Measurements from ENCODE around the gene COQ10B. TPM values are rescaled to one million over a fixed set of nuclear protein-coding genes. Genes with fewer than 3 reads are reported as not detected.
"Not testable (repeated sequence)": the region's sequence is repeated elsewhere in the genome, so short reads cannot be mapped to it uniquely, and the experiment has no call there.

Gene COQ10B
- polyA plus RNA-seq, 2 donors: 10.6 to 12.0 TPM

DNA sequence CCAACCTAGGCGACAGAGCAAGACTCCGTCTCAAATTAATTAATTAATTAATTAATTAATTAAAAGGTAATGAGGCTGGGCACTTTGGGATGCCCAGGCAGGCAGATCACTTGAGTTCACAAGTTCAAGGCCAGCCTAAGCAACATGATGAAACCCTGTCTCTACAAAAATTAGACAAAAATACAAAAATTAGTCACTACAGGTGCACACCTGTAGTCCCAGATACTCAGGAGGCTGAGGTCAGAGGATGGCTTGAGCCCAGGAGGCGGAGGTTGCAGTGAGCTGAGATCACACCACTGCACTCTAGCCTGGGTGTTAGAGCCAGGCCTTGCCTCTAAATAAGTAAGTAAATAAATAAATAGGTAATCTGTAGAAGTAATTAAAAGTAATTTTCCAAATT lies 25.4 kb upstream of the COQ10B start:
- H3K27me3 ChIP-seq (ENCODE audit: control insufficient read depth in 1 of 2, insufficient read depth in 2 of 2, low read length in 2 of 2): no peaks in the 10 kb centered on the region
- no peak overlapping the region for H3K27ac ChIP-seq (ENCODE audit: low read depth in 2 of 2, low read length in 1 of 2)
- H3K4me1 ChIP-seq (ENCODE audit: control insufficient read depth in 2 of 2, insufficient read depth in 2 of 2, low read length in 1 of 2): peaks cover 0 to 3% of the 10 kb centered on the region in 2 donors
- peaks cover 0 to 3% of the 10 kb centered on the region in 2 donors for H3K36me3 ChIP-seq (ENCODE audit: control insufficient read depth in 2 of 2, insufficient read depth in 2 of 2, low read length in 1 of 2)
- H3K4me3 ChIP-seq (ENCODE audit: low read depth in 1 of 2, low read length in 2 of 2): no peak overlapping the region
- H3K9me3 ChIP-seq (ENCODE audit: control insufficient read depth in 2 of 2, insufficient read depth in 1 of 2, low read depth in 1 of 2, low read length in 1 of 2): no peaks in the 10 kb centered on the region
- 93 to 96% methylated on average over 3 of the region's 3 CpGs for WGBS, 2 donors

GRCh38 chr2:197431858-197432257 lies 21.5 kb upstream of the COQ10B start:
- no peaks in the 10 kb centered on the region for H3K4me1 ChIP-seq (ENCODE audit: control insufficient read depth in 2 of 2, insufficient read depth in 2 of 2, low read length in 1 of 2)
- H3K4me3 ChIP-seq (ENCODE audit: low read depth in 1 of 2, low read length in 2 of 2): no peak overlapping the region
- no peaks in the 10 kb centered on the region for H3K36me3 ChIP-seq (ENCODE audit: control insufficient read depth in 2 of 2, insufficient read depth in 2 of 2, low read length in 1 of 2)
- 59 to 63% methylated on average over 6 of the region's 6 CpGs for WGBS, 2 donors
- H3K27ac ChIP-seq (ENCODE audit: low read depth in 2 of 2, low read length in 1 of 2): no peak overlapping the region
- H3K9me3 ChIP-seq (ENCODE audit: control insufficient read depth in 2 of 2, insufficient read depth in 1 of 2, low read depth in 1 of 2, low read length in 1 of 2): no peaks in the 10 kb centered on the region
- no peaks in the 10 kb centered on the region for H3K27me3 ChIP-seq (ENCODE audit: control insufficient read depth in 1 of 2, insufficient read depth in 2 of 2, low read length in 2 of 2)

DNA sequence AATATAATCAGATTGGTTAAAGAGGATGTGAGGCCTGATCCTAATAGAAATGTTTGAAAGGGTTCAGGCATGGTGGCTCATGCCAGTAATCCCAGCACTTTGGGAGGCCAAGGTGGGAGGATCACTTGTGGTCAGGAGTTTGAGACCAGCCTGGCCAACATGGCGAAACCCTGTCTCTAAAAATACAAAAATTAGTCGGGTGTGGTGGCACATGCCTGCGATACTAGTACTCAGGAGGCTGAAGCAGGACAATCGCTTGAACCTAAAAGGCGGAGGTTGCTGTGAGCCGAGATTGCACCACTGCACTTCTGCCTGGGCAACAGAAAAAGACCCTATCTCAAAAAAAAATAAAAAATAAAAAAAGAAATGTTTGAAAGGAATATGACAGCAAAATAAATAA lies 20.8 kb upstream of the COQ10B start:
- H3K27ac ChIP-seq (ENCODE audit: low read depth in 2 of 2, low read length in 1 of 2); H3K4me1 ChIP-seq (ENCODE audit: control insufficient read depth in 2 of 2, insufficient read depth in 2 of 2, low read length in 1 of 2); H3K4me3 ChIP-seq (ENCODE audit: low read depth in 1 of 2, low read length in 2 of 2); H3K9me3 ChIP-seq (ENCODE audit: control insufficient read depth in 2 of 2, insufficient read depth in 1 of 2, low read depth in 1 of 2, low read length in 1 of 2); H3K27me3 ChIP-seq (ENCODE audit: control insufficient read depth in 1 of 2, insufficient read depth in 2 of 2, low read length in 2 of 2); H3K36me3 ChIP-seq (ENCODE audit: control insufficient read depth in 2 of 2, insufficient read depth in 2 of 2, low read length in 1 of 2): not testable (repeated sequence)
- WGBS, 2 donors: 77 to 79% methylated on average over 6 of the region's 6 CpGs

DNA sequence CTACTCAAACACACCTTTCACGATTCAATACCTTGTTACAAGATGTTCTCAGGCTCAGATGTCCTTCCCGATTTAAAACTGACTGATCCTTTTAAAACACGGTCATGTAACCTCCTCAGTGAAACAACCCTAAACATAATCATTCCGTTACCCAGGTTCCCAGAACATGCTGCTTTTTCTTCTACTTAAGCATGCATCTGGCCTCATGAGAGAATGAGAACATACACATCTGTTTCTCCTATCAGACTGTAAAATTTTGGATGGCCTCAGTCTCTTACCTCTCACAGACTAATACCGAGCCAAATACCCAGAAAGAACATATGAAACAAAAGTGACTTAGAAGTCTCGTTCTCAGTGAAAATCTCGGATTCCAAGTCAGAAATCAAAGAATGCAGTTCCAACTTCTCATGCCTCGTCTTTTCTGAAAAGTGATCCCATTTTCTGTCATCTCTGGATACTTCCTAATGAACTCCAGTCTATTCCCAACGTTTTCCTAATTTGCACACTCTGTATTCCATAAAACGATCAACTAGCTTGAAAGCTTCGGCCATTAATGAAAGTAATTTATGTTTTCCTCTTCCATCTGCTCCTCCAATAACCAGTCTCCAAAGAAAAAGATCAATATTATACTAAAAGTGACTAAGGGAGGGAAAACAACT lies 19.4 kb upstream of the COQ10B start:
- Histone ChIP-seq H3K27ac (ENCODE audit: low read depth in 2 of 2, low read length in 1 of 2) (peak overlapping the region in 1 of 2 donors; percentile 93), H3K9me3 (ENCODE audit: control insufficient read depth in 2 of 2, insufficient read depth in 1 of 2, low read depth in 1 of 2, low read length in 1 of 2) (no peaks in the 10 kb centered on the region), H3K4me3 (ENCODE audit: low read depth in 1 of 2, low read length in 2 of 2) (peak overlapping the region; percentile 92 to 95), H3K27me3 (ENCODE audit: control insufficient read depth in 1 of 2, insufficient read depth in 2 of 2, low read length in 2 of 2) (no peaks in the 10 kb centered on the region), H3K36me3 (ENCODE audit: control insufficient read depth in 2 of 2, insufficient read depth in 2 of 2, low read length in 1 of 2) (no peaks in the 10 kb centered on the region), H3K4me1 (ENCODE audit: control insufficient read depth in 2 of 2, insufficient read depth in 2 of 2, low read length in 1 of 2) (no peaks in the 10 kb centered on the region)
- WGBS, 2 donors: 0 to 1% methylated on average over 11 of the region's 11 CpGs

GRCh38 chr2:197434541-197435513 lies 18.5 kb upstream of the COQ10B start, which contains the start of gene SF3B1:
SF3B1 (minus strand) TSS chr2:197435028; CDS start chr2:197434999, 29 bp downstream.
- peak within 1 kb of the TSS; percentile 96 to 99 for H3K27ac ChIP-seq (ENCODE audit: low read depth in 2 of 2, low read length in 1 of 2)
- H3K9me3 ChIP-seq (ENCODE audit: control insufficient read depth in 2 of 2, insufficient read depth in 1 of 2, low read depth in 1 of 2, low read length in 1 of 2): no peaks in the 10 kb centered on the region
- 0% methylated on average over 74 of the region's 74 CpGs for WGBS, 2 donors
- no peaks in the 10 kb centered on the region for H3K4me1 ChIP-seq (ENCODE audit: control insufficient read depth in 2 of 2, insufficient read depth in 2 of 2, low read length in 1 of 2)
- H3K4me3 ChIP-seq (ENCODE audit: low read depth in 1 of 2, low read length in 2 of 2): peak within 1 kb of the TSS; percentile 92 to 95
- no peaks in the 10 kb centered on the region for H3K27me3 ChIP-seq (ENCODE audit: control insufficient read depth in 1 of 2, insufficient read depth in 2 of 2, low read length in 2 of 2)
- no peaks in the 10 kb centered on the region for H3K36me3 ChIP-seq (ENCODE audit: control insufficient read depth in 2 of 2, insufficient read depth in 2 of 2, low read length in 1 of 2)

- Histone ChIP-seq H3K27me3 (ENCODE audit: control insufficient read depth in 1 of 2, insufficient read depth in 2 of 2, low read length in 2 of 2) (no peaks in the 10 kb centered on the region), H3K4me3 (ENCODE audit: low read depth in 1 of 2, low read length in 2 of 2) (peak overlapping the region; percentile 68 to 95), H3K9me3 (ENCODE audit: control insufficient read depth in 2 of 2, insufficient read depth in 1 of 2, low read depth in 1 of 2, low read length in 1 of 2) (no peaks in the 10 kb centered on the region), H3K36me3 (ENCODE audit: control insufficient read depth in 2 of 2, insufficient read depth in 2 of 2, low read length in 1 of 2) (no peaks in the 10 kb centered on the region), H3K4me1 (ENCODE audit: control insufficient read depth in 2 of 2, insufficient read depth in 2 of 2, low read length in 1 of 2) (no peaks in the 10 kb centered on the region), H3K27ac (ENCODE audit: low read depth in 2 of 2, low read length in 1 of 2) (peak overlapping the region; percentile 96 to 99)
- 22 to 29% methylated on average over 16 of the region's 16 CpGs for WGBS, 2 donors
These were observed 17.5 kb upstream of the COQ10B start for GRCh38 chr2:197435598-197436420.

DNA sequence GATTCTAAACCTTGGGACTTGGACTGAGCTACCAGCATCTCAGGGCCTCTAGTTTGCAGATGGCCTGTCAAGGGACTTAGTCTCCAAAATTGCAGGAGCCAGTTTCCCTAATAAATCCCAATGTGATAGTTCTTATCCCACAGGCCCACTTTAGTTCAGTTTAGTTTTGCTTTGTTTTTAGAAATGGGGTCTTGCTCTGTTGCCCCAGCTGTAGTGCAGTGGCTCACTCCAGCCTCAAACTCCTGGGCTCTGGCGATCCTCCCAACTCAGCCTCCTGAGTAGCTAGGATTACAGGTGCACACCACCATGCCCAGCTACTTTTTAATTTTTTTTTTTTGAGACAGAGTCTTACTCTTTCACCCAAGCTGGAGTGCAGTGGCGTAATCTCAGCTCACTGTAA lies 16.0 kb upstream of the COQ10B start:
- no peaks in the 10 kb centered on the region for H3K36me3 ChIP-seq (ENCODE audit: control insufficient read depth in 2 of 2, insufficient read depth in 2 of 2, low read length in 1 of 2)
- H3K4me3 ChIP-seq (ENCODE audit: low read depth in 1 of 2, low read length in 2 of 2): no peak overlapping the region
- WGBS, 2 donors: 98 to 100% methylated on average over 2 of the region's 2 CpGs
- H3K9me3 ChIP-seq (ENCODE audit: control insufficient read depth in 2 of 2, insufficient read depth in 1 of 2, low read depth in 1 of 2, low read length in 1 of 2): no peaks in the 10 kb centered on the region
- no peaks in the 10 kb centered on the region for H3K27me3 ChIP-seq (ENCODE audit: control insufficient read depth in 1 of 2, insufficient read depth in 2 of 2, low read length in 2 of 2)
- no peaks in the 10 kb centered on the region for H3K4me1 ChIP-seq (ENCODE audit: control insufficient read depth in 2 of 2, insufficient read depth in 2 of 2, low read length in 1 of 2)
- no peak overlapping the region for H3K27ac ChIP-seq (ENCODE audit: low read depth in 2 of 2, low read length in 1 of 2)

GRCh38 chr2:197442857-197443256 lies 10.5 kb upstream of the COQ10B start:
- Histone ChIP-seq H3K27me3 (ENCODE audit: control insufficient read depth in 1 of 2, insufficient read depth in 2 of 2, low read length in 2 of 2) (no peaks in the 10 kb centered on the region), H3K9me3 (ENCODE audit: control insufficient read depth in 2 of 2, insufficient read depth in 1 of 2, low read depth in 1 of 2, low read length in 1 of 2) (no peaks in the 10 kb centered on the region), H3K4me3 (ENCODE audit: low read depth in 1 of 2, low read length in 2 of 2) (no peak overlapping the region), H3K36me3 (ENCODE audit: control insufficient read depth in 2 of 2, insufficient read depth in 2 of 2, low read length in 1 of 2) (no peaks in the 10 kb centered on the region), H3K4me1 (ENCODE audit: control insufficient read depth in 2 of 2, insufficient read depth in 2 of 2, low read length in 1 of 2) (no peaks in the 10 kb centered on the region), H3K27ac (ENCODE audit: low read depth in 2 of 2, low read length in 1 of 2) (no peak overlapping the region)
- WGBS, 2 donors: 64 to 68% methylated on average over 5 of the region's 5 CpGs

- WGBS, 2 donors: 82 to 91% methylated on average over 1 of the region's 1 CpG
These were observed 7.6 kb upstream of the COQ10B start for GRCh38 chr2:197445746-197446145.

More at GRCh38 chr2:197445746-197446145, 7.6 kb upstream of the COQ10B start:
- no peak overlapping the region for H3K27ac ChIP-seq (ENCODE audit: low read depth in 2 of 2, low read length in 1 of 2)
- no peak overlapping the region for H3K4me3 ChIP-seq (ENCODE audit: low read depth in 1 of 2, low read length in 2 of 2)
- H3K9me3 ChIP-seq (ENCODE audit: control insufficient read depth in 2 of 2, insufficient read depth in 1 of 2, low read depth in 1 of 2, low read length in 1 of 2): no peaks in the 10 kb centered on the region
- no peaks in the 10 kb centered on the region for H3K4me1 ChIP-seq (ENCODE audit: control insufficient read depth in 2 of 2, insufficient read depth in 2 of 2, low read length in 1 of 2)
- no peaks in the 10 kb centered on the region for H3K27me3 ChIP-seq (ENCODE audit: control insufficient read depth in 1 of 2, insufficient read depth in 2 of 2, low read length in 2 of 2)
- no peaks in the 10 kb centered on the region for H3K36me3 ChIP-seq (ENCODE audit: control insufficient read depth in 2 of 2, insufficient read depth in 2 of 2, low read length in 1 of 2)

Measured in esophagus (tissue), 2 donors.